HG02798 (cell line): ENCODE measurements around the gene CTXN1.
"Not testable (repeated sequence)": the region's sequence is repeated elsewhere in the genome, so short reads cannot be mapped to it uniquely, and the experiment has no call there.

Source experiments
- ATAC-seq: cut with Tn5 transposase; IDR thresholded peaks from one replicate; pipeline ENCODE4 v1.9.1; 2021; ENCODE audit warnings: mild to moderate bottlenecking; ENCODE audit not compliant: unreplicated experiment, poor library complexity

The CTXN1 gene

GRCh38 chr19:7904074-7905020, 21.6 kb downstream of the CTXN1 start:
- ATAC-seq: peak; percentile 42

- ATAC-seq: peak; percentile 87
Measured at GRCh38 chr19:7903244-7904073, 22.5 kb downstream of the CTXN1 start, which contains the start of gene MAP2K7. TSS of gene MAP2K7 (plus strand) at chr19:7903877. CDS start at chr19:7903945, 68 bp downstream.

GRCh38 chr19:7902796-7903243, 23.1 kb downstream of the CTXN1 start:
- ATAC-seq: no peak

GRCh38 chr19:7901337-7901736, 24.6 kb downstream of the CTXN1 start:
- ATAC-seq: no peak

GRCh38 chr19:7900931-7901330, 25.0 kb downstream of the CTXN1 start:
- no peak for ATAC-seq

GRCh38 chr19:7900401-7900870, 25.5 kb downstream of the CTXN1 start:
- no peak for ATAC-seq

- no peak for ATAC-seq
Measured at GRCh38 chr19:7899751-7900378, 26.1 kb downstream of the CTXN1 start.

GRCh38 chr19:7898967-7899366, 27.0 kb downstream of the CTXN1 start:
- no peak for ATAC-seq

- no peak for ATAC-seq
Measured at GRCh38 chr19:7897292-7897691, 28.6 kb downstream of the CTXN1 start.

- no peak for ATAC-seq
Measured at GRCh38 chr19:7895565-7895964, 30.4 kb downstream of the CTXN1 start.

- ATAC-seq: no peak
Measured at GRCh38 chr19:7894612-7895309, 31.2 kb downstream of the CTXN1 start.

- ATAC-seq: not testable (repeated sequence)
Measured at GRCh38 chr19:7893362-7894101, 32.4 kb downstream of the CTXN1 start.

- ATAC-seq: no peak
Measured at GRCh38 chr19:7888826-7889217, 37.1 kb downstream of the CTXN1 start.

- ATAC-seq: no peak
Measured at GRCh38 chr19:7888145-7888825, 37.6 kb downstream of the CTXN1 start, which contains the start of gene LRRC8E. TSS of gene LRRC8E (plus strand) at chr19:7888510. CDS start at chr19:7895604, 7,094 bp downstream.

- no peak for ATAC-seq
Measured at GRCh38 chr19:7887408-7888144, 38.4 kb downstream of the CTXN1 start.

GRCh38 chr19:7885818-7886217, 40.1 kb downstream of the CTXN1 start:
- no peak for ATAC-seq

- no peak for ATAC-seq
Measured at GRCh38 chr19:7883796-7884570, 42.0 kb downstream of the CTXN1 start.
